Ovary (tissue), 9 donors: ENCODE measurements around the gene DEUP1. TPM values are rescaled to one million over a fixed set of nuclear protein-coding genes. Genes with fewer than 3 reads are reported as not detected.

Experiments used
- DNase-seq, 5 donors: peaks; one replicate each; pipeline ENCODE4 v3.0.0-alpha.2; 2019 to 2020
- H3K27ac ChIP-seq, 2 donors: fragments of 200-600 bp; one replicate each; pipeline versions ENCODE4 v1.5.1 to v1.8.0; 2019 to 2022
- H3K27me3 ChIP-seq: fragments of 200-600 bp; one replicate; pipeline ENCODE4 v1.8.0; 2022
- H3K36me3 ChIP-seq: fragments of 200-600 bp; sonication (generic); one replicate; pipeline ENCODE4 v1.5.1; 2019
- H3K4me1 ChIP-seq: one replicate; pipeline ENCODE4 v1.8.1; 2013; ENCODE audit warnings: mild to moderate bottlenecking, moderate library complexity; ENCODE audit not compliant: insufficient read depth
- H3K4me3 ChIP-seq: fragments of 200-600 bp; sonication (generic); one replicate; pipeline ENCODE4 v1.5.1; 2017
- H3K9me3 ChIP-seq, 2 donors: fragments of 200-600 bp in 1 of 2; sonication (generic) in 1 of 2; one replicate each; pipeline versions ENCODE4 v1.5.1 to v1.8.1; 2013 to 2019; ENCODE audit warnings: mild to moderate bottlenecking in 1 of 2, moderate library complexity in 1 of 2
- CTCF ChIP-seq, 3 donors: fragments of 450-650 bp in 2 of 3; fragments of 200-600 bp in 1 of 3; IDR thresholded peaks; one replicate each; pipeline versions ENCODE4 v1.5.1 to v1.8.0; 2016 to 2022; ENCODE audit warnings: antibody characterized with exemption in 3 of 3, mild to moderate bottlenecking in 1 of 3
- EP300 ChIP-seq: sonication (generic); formaldehyde crosslinking; IDR thresholded peaks from one replicate; pipeline ENCODE4 v1.6.1; 2017; ENCODE audit warnings: antibody characterized with exemption
- POLR2A ChIP-seq: fragments of 450-650 bp; IDR thresholded peaks from one replicate; pipeline ENCODE4 v1.6.1; 2017; ENCODE audit warnings: antibody characterized with exemption, mild to moderate bottlenecking, moderate library complexity
- WGBS, 3 donors: extraction: QIAGEN DNeasy Blood & Tissue Kit in 1 of 3; methylation state at CpG; one replicate each; pipeline versions ENCODE4 v1.1.5 to v1.1.7; 2013 to 2017; 5-methylcytosine and 5-hydroxymethylcytosine counted together
- intact Hi-C, 4 donors: fragments of 100-400 bp; cut with DNase I; formaldehyde crosslinking; loops; one replicate each; pipeline versions ENCODE4 v1.11.0 to v1.15.1; 2022 to 2023
- polyA plus RNA-seq, 2 donors: library from polyadenylated mRNA; stranded (reverse); fragments of 200-250 nt in 1 of 2; fragments of 350-450 nt in 1 of 2; fragmentation: Illumina TruSeq in 1 of 2; extraction: RNeasy Lipid Tissue Mini Kit (QIAGEN cat#74804) in 1 of 2; gene quantifications; one replicate each; pipeline ENCODE4 v1.2.3, GENCODE V29; 2013 to 2014
- total RNA-seq, 7 donors: library from RNA; depleted of rRNA in 2 of 7; stranded (reverse); fragments of >200 nt in 2 of 7; fragmentation: NEBNext Ultra II Directional in 3 of 7; extraction: Animal tissue kit (Norgen Biotek cat#: 25700) in 3 of 7; gene quantifications; one replicate each; pipeline versions ENCODE4 v1.1.0 to v1.2.4, GENCODE V29; 2016 to 2023
- donor health status: DM: no; HTN: no; CAD: no; lungs with moderate emphysema.
- donor health status: DM: no; HTN: no; CAD: no.
- donor health status: Bipolar disorder and iron deficiency.
- donor health status: DM: yes; HTN: yes; CAD: no.
- donor health status: DM: no; HTN: no; CAD: no.
- donor health status: DM: yes; HTN: yes; CAD: no.

DEUP1 gene
- total and polyA plus RNA-seq, 9 donors = 0.05 to 2.0 (median 0.40) TPM; not detected in 1

DNA sequence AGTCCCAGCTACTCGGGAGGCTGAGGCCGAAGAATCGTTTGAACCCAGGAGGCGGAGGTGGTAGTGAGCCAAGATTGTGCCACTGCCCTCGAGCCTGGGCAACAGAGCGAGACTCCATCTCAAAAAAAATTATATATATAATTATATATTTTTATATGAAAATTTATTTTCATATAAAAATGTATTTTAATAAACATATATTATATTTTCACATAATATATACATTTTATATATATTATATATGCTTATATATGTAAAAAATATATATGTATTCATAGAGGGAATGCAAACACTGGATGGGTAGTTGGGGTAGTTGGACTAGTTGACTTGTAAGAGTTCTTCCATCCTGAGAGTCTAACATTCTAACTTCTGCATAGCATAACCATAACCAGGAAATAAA lies 20.3 kb downstream of the DEUP1 start:
- H3K36me3 ChIP-seq = no peaks in the 10 kb centered on the region
- no peaks in the 10 kb centered on the region for H3K9me3 ChIP-seq
- 92 to 96% (median 96%) methylated on average over 6 of the region's 6 CpGs for WGBS, 3 donors
- intact Hi-C loops = no loop called here
- H3K27ac ChIP-seq = no peak overlapping the region
- H3K27me3 ChIP-seq = no peaks in the 10 kb centered on the region
- no peak for TF ChIP-seq POLR2A
- TF ChIP-seq EP300 = no peak
- TF ChIP-seq CTCF (IDR thresholded peaks at IDR 0.05) = no peak
- DNase-seq = no peak
- no peak overlapping the region for H3K4me3 ChIP-seq
- no peaks in the 10 kb centered on the region for H3K4me1 ChIP-seq

DNA sequence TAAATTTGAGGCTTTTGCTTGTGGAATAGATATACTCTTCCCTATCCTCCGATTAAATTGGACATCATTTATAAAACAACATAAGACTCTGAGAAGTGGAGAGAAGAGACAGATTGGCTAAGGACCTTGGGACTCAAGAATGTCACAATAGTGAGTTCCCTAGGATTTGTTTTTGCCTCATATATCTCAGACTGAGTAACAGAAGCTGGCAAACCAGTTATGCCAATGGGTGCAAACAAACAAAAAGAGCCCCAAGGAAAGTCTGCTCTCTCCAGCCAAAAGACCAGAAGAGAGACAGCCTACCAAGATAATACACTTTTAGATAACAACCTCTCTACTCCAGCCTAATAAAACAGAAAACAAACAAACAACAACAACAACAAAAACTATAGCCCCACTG lies 28.9 kb downstream of the DEUP1 start:
- no peak overlapping the region for H3K27ac ChIP-seq
- no peak for TF ChIP-seq POLR2A
- no peak for TF ChIP-seq EP300
- no peak for TF ChIP-seq CTCF (IDR thresholded peaks at IDR 0.05)
- 80 to 84% (median 82%) methylated on average over 1 of the region's 1 CpG for WGBS, 3 donors
- intact Hi-C loops = no loop called here
- no peaks in the 10 kb centered on the region for H3K36me3 ChIP-seq
- H3K4me3 ChIP-seq = no peak overlapping the region
- H3K27me3 ChIP-seq = no peaks in the 10 kb centered on the region
- DNase-seq = no peak
- no peaks in the 10 kb centered on the region for H3K4me1 ChIP-seq
- no peaks in the 10 kb centered on the region for H3K9me3 ChIP-seq

DNA sequence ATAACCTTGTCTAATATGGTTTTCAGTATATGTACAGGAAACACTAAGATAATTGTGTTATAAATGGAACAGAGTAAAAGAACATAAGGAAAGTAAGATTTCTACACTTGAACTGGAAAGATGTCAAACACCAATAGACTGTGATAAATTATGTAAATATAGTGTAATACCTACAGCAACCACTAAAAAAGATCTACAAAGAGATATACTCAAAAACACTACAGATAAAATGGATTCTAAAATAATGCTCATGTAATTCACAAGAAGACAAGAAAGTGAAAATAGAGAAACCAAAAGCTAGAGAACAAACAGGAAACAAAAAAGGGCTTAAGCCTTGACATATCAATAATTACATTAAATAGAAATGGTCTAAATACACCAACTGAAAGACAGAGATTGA lies 30.9 kb downstream of the DEUP1 start:
- Histone ChIP-seq H3K36me3 (no peaks in the 10 kb centered on the region), H3K27ac (no peak overlapping the region)

GRCh38 chr11:93368022-93368421 lies 37.5 kb downstream of the DEUP1 start:
- H3K36me3 ChIP-seq = no peaks in the 10 kb centered on the region
- no peak for DNase-seq
- H3K4me1 ChIP-seq = no peaks in the 10 kb centered on the region
- no peak overlapping the region for H3K27ac ChIP-seq
- no peaks in the 10 kb centered on the region for H3K9me3 ChIP-seq
- no peaks in the 10 kb centered on the region for H3K27me3 ChIP-seq
- no peak overlapping the region for H3K4me3 ChIP-seq
- TF ChIP-seq EP300 (no peak), CTCF (IDR thresholded peaks at IDR 0.05) (no peak), POLR2A (no peak)
- intact Hi-C loops = no loop called here
- 93 to 98% (median 94%) methylated on average over 2 of the region's 2 CpGs for WGBS, 3 donors

More for the DNA sequence above, 30.9 kb downstream of the DEUP1 start:
- H3K27me3 ChIP-seq = no peaks in the 10 kb centered on the region
- TF ChIP-seq POLR2A (no peak), EP300 (no peak), CTCF (IDR thresholded peaks at IDR 0.05) (no peak)
- DNase-seq = no peak
- H3K4me1 ChIP-seq = no peaks in the 10 kb centered on the region
- H3K9me3 ChIP-seq = no peaks in the 10 kb centered on the region
- intact Hi-C loops = no loop called here
- H3K4me3 ChIP-seq = no peak overlapping the region

DNA sequence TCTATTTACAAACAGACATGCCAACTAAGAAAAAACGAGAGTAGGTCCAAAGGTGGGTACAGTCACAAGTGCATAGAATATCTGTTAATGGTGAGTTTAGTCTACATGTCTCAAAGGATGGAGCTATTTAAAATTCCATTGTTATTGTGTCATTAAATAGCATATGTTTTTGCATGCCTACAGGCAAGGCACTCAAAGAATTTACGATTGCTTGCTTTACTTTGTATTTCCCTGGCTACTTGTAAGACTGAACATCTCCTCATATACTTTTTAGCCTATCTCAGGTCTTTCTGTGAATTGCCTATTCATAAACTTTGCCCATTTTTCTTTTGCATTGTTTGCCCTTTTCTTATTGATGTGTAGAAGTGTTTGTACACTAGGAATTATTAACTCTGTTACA lies 39.7 kb downstream of the DEUP1 start:
- TF ChIP-seq CTCF (IDR thresholded peaks at IDR 0.05) (no peak), EP300 (no peak), POLR2A (no peak)
- Histone ChIP-seq H3K4me1 (no peaks in the 10 kb centered on the region), H3K4me3 (no peak overlapping the region), H3K27ac (no peak overlapping the region), H3K9me3 (no peaks in the 10 kb centered on the region), H3K36me3 (no peaks in the 10 kb centered on the region), H3K27me3 (no peaks in the 10 kb centered on the region)
- 49 to 71% (median 67%) methylated on average over 2 of the region's 2 CpGs for WGBS, 3 donors
- intact Hi-C loops = no loop called here
- no peak for DNase-seq
